Lung microvascular endothelial cell (primary cell): ENCODE data around the gene ARHGAP15. TPM values are rescaled to one million over a fixed set of nuclear protein-coding genes. Genes with fewer than 3 reads are reported as not detected.
A peak's percentile ranks its signal among the peaks of the same experiment; 100 is the strongest.

Experiments used
- DNase-seq, 2 donors: peaks; one replicate each; pipeline versions ENCODE4 v3.0.0 to v3.0.0-alpha.2; 2010; ENCODE audit warnings: low read depth in 2 of 2
- total RNA-seq: library from RNA; depleted of rRNA; stranded (reverse); fragments of >200 nt; gene quantifications from 2 replicates; pipeline ENCODE4 v1.2.1, GENCODE V29; 2014

ARHGAP15 gene
- total RNA-seq, 1 donor from 2014 or later = not detected

DNA sequence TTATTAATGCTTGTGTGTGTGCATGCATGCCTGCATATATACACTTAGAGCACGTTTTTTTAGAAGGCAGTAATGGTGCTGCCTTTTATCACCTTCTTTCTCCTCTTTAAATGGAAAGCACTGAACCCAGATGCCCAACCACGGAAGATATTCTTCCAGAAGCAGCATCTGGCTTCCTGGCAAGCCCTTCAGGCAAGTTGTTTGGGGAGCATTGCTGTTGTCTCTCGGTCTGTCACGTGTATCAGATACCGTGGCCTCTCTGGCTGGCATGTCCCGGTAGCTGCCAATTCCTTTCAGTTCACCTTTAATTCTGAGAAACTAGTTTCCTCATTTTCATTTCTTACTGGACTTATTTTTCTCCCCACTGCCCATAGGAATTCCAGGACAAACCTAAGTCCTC lies 587.8 kb downstream of the ARHGAP15 start:
- DNase-seq = no peak

DNA sequence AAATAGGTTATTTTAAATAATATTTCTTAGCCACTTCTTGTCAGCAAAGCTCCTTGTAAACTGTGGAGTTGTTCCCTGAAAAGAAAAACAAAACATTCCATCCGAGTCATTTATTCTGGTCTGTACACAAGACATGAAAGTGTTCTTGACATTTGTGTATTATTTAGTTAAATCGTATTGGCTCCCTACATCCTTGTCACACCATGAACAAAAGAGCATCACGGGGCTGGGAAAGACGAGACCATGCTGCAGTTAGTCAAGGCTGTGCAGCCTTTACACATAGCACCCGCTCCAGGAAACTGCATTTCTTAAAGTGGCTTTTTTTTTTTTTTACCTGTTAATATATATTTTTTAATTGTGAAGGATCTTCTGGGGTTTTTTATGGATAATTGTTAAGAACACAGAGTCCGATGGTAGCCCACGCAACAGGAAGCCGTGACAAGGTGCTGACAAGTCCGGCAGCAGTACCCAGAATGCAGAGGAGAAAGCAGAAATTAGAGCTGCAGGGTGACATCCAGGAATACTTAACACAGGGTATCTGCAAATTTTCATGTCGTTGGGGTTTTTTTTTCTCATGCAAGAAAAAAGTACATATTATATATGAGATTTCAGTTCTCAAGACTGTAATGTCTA lies 588.4 kb downstream of the ARHGAP15 start:
- no peak for DNase-seq

DNA sequence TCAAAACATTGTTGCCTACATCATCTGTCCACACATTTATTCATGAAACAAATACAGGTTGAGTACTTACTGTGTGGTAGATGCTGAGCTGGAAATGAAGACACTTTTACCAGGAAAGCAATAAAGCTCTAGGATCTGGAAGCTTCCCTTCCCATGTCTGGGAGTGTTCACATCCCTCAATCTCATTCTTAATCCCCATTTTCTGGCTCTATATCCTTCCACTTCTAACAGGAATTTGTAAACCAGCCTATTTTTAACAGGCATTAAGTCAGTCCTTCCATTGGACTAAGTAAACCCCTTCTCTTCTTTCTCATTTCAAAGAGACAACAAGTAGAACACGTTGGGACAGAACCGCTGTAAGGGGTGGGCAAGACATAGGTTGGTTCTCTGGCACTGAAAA lies 589.5 kb downstream of the ARHGAP15 start:
- DNase-seq = no peak

DNA sequence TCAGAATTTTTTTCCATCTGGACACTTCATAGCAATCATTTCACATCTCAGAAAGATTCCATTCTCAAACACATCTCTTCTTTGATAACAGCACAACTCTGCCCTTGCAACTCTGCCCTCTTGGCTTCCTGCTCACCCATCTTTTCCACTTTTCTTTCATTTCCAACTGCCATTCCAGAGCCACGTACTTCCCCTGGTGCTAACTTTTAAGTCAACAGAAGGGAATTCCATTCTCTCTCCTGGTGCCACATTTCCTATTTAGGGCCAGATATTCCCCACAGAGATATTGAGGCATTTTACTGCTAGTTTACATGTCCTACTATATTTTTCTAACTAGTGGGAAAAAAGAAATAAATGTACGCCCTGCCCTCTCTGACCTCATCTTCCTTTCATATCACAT lies 590.2 kb downstream of the ARHGAP15 start:
- DNase-seq = no peak

DNA sequence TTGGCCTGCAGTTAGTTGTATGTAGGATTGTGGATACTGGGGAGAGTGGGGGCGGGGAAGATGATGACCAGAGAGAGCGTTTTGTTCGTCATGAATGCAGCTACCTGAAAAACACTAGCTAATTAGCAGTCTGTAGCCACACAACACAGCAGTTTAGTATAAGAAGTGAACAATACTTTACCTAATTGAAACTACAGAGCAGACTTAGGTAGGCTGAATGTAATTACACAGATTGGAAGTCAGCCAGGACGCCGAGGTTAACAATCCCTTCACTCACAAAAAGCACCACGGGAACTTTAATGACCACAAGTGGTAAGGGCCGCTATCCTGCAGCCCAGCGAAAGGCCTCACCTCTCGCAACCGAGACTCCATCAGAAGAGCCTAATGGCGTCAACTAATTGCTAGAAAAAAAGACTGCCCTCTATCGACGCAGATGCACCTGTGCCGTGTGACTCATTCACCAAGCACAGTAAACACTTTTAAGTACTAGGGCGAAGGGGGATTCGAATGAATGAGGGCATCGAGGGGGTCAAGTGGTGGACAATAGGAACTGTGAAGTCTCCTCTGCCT lies 591.0 kb downstream of the ARHGAP15 start:
- no peak for DNase-seq

DNA sequence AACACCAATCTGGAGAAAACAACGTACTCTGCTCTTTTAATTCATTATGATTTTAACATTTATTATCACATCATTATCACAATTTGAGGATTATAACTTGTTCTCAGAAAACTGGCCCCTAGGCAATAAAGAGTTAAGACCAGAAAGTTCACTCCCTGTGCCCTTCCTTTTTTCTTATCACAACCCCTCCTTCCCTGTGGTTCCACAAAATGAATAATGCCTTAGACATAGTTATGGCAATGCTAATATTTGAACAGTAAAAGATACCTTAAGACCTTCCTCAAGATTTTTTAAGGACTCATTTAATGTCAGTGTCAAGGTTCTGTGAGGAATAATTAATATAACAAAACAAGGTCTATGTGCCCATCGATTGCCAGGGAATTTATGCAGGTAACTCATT lies 596.2 kb downstream of the ARHGAP15 start:
- DNase-seq = no peak

DNA sequence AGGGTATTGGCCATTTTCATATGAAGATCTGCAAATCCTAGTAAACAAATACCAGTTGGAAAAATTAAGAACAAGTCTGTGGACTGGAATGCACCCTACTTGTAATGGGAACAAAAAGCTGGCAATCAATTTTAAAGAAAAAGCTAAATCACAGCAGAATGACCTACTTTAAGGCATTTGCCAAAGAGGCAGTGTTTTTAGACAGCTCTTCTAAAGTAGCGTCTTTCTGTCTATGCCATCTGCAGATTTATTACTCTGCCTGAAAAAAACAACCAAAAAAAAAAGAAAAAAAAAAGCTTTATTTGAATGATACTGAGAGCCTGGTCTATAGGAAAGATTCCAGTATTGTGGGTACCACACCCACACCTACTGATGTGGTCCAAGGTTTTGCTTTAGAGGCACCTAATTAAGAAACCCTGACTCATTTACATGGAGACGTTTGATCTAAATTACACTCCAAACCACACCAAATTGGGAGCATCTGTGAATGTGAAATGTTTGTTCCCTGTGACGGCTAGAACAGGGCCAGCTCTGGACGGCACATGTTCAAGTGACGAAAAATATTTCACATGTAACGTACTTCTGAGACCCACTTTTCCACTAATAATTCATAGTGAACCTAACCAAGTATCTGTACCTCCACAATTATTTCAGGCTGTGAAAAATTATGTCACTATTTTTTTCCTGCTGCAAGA lies 597.1 kb downstream of the ARHGAP15 start:
- no peak for DNase-seq

DNA sequence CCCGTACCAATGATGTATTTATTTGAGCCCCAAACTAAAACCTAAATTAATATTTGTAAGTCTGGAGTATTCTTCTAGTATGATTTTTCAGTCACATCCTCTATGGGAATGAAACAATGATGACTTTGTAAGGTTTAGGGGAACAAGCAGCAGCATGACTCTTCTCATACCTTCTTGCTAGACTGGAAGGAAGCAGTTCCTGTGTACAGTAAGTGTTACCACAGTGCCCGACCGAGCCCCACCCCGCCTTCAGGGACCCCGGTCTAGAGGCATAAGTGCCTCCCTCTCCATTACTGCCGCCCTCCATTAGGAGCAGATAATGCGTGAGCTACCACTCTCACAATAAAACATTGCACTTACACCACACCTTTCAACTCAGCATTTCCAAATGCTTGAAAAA lies 599.3 kb downstream of the ARHGAP15 start:
- DNase-seq = no peak

DNA sequence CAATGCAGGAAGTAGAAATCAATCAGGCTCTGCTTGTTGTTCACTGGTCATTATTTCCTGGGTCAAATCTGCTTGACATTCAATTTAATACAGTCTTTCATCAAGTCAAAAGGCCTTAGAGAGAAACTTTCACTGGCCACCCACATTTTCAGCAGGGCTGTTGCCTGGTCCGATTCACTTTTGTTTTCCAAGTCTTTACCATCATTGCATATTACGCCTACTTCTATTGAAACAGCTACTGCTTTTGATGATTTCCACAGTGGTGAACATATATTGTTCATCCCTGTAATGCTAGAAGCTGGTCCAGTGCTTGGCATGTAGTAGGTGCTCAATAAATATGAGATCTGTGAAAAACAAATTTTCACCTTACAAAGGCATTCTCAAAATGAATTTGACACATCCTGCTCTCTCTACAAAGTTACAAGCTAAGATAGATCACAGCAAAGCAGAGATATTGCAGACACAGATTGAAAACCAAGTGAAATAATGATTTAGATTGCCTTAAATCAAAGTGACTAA lies 600.1 kb downstream of the ARHGAP15 start:
- no peak for DNase-seq

DNA sequence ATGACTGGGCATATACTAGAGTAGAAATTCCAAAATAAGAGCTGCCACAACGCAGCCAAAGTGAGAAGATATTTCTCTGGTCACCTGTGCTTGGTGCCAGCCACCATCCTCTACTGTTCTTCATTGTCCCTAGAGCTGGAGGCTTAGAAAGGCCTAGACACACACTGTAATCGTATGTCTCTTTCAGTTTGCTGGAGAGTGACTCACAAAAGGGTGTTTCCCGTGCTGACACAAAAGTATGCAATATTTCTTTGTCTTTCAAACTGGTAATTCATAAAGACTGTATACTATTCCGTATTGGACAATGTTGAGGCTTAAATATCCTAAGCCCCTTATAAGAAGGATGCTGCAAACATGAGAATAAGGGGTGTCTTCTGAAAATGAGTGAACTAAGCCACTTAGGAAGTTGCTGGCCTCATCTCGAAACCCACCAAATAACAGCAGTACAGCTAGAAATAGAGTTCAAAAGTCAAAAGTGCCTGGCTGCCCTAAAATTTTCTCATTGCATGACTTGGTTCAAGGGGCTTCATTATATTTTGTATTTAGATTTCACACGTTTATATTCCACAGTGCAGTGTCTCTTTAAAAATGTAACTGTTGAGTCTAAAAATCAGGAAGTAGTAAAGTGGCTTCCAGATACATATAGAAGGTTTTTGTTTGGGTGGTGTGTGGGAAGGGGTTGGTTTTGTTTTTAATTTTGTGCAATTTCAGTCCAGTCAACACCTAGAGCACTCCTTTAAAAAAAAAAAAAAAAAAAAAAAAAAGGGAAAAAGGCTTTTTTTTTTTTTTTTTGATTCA lies 601.1 kb downstream of the ARHGAP15 start:
- peak in 1 of 2 donors; percentile 24 for DNase-seq

DNA sequence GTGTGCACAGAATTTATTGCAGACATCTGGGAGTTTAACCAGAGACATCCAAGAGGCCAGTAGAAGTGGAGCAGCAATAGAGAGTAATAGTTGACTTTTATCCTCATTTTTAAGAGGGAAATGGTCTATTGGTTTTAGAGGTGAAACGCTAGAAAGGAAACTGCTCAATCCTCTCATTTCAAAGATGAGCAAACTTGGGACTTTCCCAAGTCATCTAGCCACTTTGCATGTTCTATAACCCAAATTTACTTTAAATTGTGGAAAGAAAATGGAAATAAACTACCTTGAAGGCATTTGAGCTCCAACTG lies 601.7 kb downstream of the ARHGAP15 start:
- no peak for DNase-seq

DNA sequence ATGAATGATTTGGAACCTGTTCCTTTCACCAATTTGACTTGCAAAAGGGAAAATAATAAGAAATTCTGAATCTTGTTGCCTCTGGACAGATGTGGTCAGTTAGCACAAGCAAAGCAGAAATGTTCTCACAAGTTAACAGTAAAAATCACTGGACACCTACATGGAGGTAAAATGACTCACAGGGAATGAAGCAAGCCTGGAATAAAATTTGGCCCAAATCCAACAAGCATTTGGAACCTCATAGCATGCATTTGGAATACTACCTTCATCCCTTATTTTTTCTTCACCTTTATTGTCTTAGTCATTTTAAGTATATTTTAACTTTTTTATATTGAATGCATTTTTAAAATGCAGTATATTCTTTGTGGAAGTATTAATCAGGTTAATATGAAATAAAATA lies 602.9 kb downstream of the ARHGAP15 start:
- DNase-seq = no peak

DNA sequence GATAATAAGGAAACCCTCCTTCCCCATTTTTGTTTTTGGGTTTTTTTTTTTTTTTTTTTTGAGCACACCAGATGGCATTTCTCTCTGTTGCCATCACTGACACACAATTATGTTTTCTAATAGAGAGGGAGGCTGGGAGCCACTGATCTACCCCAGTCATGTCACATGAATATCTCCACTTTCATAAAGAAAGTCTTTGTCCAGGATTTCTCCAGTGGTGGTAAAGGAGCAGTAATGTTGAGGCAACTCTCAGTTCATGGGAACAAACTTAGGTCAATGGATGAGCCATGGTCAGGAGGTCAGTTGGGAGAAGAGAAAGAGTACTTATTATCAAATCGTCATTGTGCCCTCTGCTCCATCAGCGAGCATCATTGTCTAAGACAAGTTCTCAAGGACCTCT lies 603.7 kb downstream of the ARHGAP15 start:
- no peak for DNase-seq

DNA sequence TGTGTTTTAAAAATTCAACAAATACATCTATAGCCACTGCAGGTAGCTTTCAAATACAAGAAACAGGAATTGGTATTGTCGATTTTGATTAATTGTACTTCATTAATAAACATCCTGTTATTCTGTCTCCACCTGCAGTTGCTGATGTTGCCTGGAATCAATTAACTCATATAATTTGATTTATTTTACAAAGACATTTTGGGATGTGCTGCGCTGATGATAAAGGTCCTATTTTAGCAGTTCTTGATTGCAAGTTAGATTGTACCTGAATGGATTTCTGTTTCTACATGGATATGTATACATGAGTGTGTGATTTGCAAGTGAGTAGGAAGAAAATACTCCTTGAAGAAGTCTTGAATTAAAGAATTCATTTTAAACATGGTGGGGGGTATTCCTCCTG lies 605.3 kb downstream of the ARHGAP15 start:
- no peak for DNase-seq

DNA sequence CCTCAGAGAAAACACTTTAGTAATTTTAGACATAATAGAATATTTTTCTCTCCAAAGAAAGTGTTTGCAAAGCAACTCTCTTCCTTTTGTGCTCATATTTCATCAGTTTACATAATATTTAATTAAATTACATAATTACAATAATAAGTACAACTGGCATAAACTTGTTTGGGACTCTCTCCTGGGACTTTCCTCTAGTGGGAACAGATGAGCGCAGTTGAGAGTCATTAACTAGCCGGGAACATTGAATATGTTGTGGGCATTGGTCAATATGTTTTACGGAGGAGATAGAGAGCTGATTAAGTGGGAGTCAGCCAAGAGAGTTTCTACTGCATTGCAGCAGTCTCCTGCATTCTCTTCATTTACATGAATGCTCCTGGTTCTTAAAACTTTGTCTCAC lies 607.7 kb downstream of the ARHGAP15 start:
- DNase-seq = no peak

DNA sequence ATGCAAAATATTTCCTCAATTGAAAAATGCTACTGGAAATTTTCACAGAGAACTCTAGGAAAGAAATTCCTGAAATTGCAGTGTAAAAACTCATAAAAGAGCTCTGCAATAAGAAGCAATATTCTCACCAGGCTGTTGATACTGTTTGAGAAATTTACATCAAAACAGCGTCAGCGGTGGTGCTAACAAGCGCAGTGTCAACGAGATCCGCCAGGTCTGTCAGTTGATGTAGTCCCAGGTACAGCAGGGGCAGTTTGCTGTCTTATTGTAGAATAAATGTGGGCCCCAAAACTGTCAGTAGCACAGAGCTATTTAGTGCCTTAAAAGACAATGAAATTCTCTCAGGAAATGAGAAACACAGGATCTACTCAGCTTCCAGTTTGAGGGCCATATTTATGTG lies 611.2 kb downstream of the ARHGAP15 start:
- DNase-seq = no peak

DNA sequence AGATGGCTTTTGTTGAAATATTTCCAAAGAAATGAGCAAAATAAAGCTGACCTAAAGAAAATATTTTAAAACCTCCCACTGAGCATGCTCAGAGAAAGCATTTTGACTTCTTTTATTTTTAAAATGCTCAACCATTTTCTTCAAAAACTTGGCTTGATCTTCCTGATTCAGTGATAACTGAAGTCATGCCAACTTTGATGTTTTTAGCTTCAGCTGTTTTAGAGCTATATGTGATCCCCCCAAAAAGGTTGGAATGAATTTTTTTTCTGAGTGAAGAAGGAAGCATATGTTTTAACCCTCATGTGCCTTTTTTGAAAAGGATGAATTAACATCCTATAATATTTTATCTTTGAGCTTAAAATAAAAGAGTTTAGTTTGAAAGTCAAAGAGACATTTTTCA lies 612.0 kb downstream of the ARHGAP15 start:
- DNase-seq = no peak

DNA sequence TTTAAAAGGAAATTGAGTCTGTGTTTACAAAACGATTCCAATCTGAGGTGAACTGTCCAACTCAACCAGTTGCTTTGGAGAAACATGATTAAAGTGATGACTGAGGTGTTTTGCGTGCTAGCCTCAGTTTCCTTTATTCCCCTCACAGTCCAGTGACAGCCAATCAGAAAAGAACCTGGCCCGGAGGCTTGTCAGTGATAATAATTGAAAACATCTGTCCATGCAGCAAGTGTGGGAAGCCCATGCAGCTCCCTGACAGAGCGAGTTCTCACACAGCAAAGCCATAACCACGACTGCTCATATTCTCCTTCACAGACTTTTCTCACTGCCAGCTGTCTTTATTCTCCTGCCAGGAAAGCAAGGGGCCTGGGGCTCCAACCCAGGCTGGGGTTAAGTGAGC lies 613.4 kb downstream of the ARHGAP15 start:
- no peak for DNase-seq

DNA sequence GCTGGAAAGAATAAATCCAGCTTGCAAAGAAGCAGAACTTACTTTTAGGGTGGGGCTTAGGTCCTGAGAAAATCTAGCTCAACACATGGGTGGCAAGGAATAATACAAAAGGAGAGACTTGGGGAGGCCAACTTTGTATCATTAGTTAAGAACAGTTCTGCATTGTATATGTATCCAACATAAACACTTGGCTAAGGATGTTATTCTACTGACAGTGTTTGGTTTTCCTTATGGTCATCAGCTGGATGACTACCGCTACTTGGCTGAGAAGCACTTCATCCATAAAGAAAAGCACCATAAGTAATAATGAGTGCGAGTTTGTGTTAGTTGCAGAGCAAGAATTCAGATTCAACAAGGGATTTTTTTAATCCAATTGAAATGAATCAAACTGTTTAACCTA lies 614.9 kb downstream of the ARHGAP15 start:
- DNase-seq = no peak

DNA sequence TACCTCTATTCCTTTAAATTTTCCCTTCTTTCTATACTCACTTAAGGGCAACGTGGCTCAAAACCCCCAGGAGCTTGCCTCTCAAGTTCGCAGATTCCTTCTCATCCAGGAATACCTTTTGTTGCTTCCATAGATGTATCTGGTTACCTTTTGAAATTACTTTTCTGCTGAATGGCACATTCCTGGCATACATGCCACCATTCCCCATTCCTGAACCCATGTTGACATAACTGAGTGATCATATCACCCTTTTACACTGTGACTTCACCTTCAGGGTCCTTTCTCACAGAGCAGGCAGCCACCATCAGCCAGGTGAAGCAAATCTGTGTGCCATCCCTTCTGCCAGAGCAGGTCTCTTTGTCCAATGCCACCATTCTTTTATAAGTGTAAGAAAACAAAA lies 615.8 kb downstream of the ARHGAP15 start:
- no peak for DNase-seq

DNA sequence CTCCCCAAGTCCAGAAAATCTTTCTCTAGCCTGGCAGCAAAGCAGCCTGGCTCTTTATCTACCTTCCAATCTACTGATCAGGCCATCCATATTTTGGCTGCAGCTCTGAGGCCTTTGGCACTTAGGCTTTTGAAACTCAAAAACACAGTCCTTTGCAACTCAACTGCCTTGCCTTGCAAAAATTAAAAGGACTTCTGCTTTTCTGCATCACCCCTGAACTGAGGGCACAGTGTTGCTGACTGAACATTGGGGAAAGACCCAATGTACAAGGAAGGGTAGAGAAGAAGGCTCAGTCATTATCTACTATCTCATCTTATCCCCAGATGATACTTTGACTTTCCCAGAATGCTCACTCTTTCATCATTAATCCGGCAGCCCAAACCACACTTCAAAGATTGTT lies 625.5 kb downstream of the ARHGAP15 start:
- DNase-seq = no peak

DNA sequence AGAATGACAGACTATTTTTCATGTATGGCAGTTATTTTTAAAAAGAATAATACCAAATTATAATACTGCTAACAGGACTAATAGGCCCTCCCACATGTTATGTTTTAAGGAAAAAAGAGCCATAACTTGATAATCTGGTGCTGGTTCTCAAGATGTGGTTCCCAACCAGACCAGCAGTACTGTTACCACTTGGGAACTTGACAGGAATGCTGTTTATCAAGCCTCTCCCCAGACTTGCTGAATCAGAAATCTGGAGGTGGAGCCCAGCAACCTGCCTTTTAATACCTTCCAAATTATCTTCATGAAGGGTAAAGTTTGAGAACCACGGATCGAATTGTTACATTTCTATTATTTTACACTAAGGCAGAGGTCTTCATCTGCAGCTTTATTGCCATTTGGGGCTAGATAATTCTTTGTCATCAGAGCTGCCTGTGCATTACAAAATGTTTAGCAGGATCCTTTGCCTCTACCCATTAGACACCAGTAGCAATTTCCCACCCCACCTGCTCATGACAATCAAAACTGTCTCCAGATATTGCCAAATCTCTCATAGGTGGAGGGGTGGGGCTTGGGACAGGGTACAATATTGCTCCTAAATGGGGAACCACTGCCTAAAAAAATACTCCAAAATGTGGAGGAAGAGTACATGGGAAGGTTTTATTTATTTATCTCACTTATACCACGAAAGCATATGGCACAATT lies 629.6 kb downstream of the ARHGAP15 start:
- DNase-seq = no peak
